H1 (cell line): ENCODE measurements around the gene ENTPD6. TPM values are rescaled to one million over a fixed set of nuclear protein-coding genes. Genes with fewer than 3 reads are reported as not detected.

ENCODE experiments used
- CTCF ChIA-PET: fragments of 300-600 bp; sonication (Branson Sonifier 250); formaldehyde crosslinking; loops from one replicate; lab custom pipeline; 2021; ENCODE audit not compliant: partially characterized antibody; lab: Charles Lee
- POLR2A ChIA-PET: fragments of 300-600 bp; sonication (Branson Sonifier 250); formaldehyde crosslinking; loops from one replicate; lab custom pipeline; 2021; ENCODE audit warnings: inconsistent platforms; ENCODE audit not compliant: partially characterized antibody; lab: Charles Lee
- DNase-seq, 2 experiments: peaks; one replicate each; pipeline versions ENCODE4 v3.0.0 to v3.0.0-alpha.2; 2010 to 2022; ENCODE audit warnings: low spot score in 2 of 2, low read depth in 1 of 2, mixed read lengths in 1 of 2
- FAIRE-seq: peaks from 2 replicates; lab custom pipeline; 2011; peaks lifted over from hg19 to GRCh38; lab: Jason Lieb, UNC
- H2AFZ ChIP-seq: 2 replicates; pipeline ENCODE4 v1.8.1; 2012; ENCODE audit warnings: low read length, inconsistent platforms
- H2AK5ac ChIP-seq: 2 replicates; pipeline ENCODE4 v1.6.1; 2013; ENCODE audit warnings: low read depth, low read length
- H2BK120ac ChIP-seq: replicated peaks from 2 replicates; pipeline ENCODE3; 2013; ENCODE audit warnings: low read depth, low read length, inconsistent platforms
- H2BK12ac ChIP-seq: 2 replicates; pipeline ENCODE4 v1.6.1; 2013; ENCODE audit warnings: low read depth, low read length
- H2BK15ac ChIP-seq: 2 replicates; pipeline ENCODE4 v1.6.1; 2013; ENCODE audit warnings: low read length
- H2BK20ac ChIP-seq: 2 replicates; pipeline ENCODE4 v1.6.1; 2013; ENCODE audit warnings: low read length
- H2BK5ac ChIP-seq: 2 replicates; pipeline ENCODE4 v1.6.1; 2013; ENCODE audit warnings: low read depth, low read length
- H3K14ac ChIP-seq: 2 replicates; pipeline ENCODE4 v1.6.1; 2013; ENCODE audit warnings: inconsistent platforms; ENCODE audit not compliant: insufficient read length
- H3K18ac ChIP-seq: 2 replicates; pipeline ENCODE4 v1.6.1; 2013; ENCODE audit warnings: low read length; ENCODE audit errors: extremely low read depth
- H3K23ac ChIP-seq: 2 replicates; pipeline ENCODE4 v1.6.1; 2013; ENCODE audit warnings: inconsistent platforms; ENCODE audit not compliant: insufficient read length
- H3K23me2 ChIP-seq: 2 replicates; pipeline ENCODE4 v1.6.1; 2013; ENCODE audit warnings: low read depth, low read length
- H3K27ac ChIP-seq: 2 replicates; pipeline ENCODE4 v1.6.1; 2011; ENCODE audit warnings: low read depth, low read length, inconsistent platforms
- H3K27me3 ChIP-seq, 4 experiments: replicated peaks in 1 of 4; 1 replicate in 1 of 4; 2 replicates in 3 of 4; pipeline versions ENCODE4 v1.6.1 to v1.8.1; 2011 to 2013; ENCODE audit warnings: low read length in 3 of 4, mild to moderate bottlenecking in 3 of 4, inconsistent platforms in 2 of 4, mixed read lengths in 2 of 4, moderate library complexity in 1 of 4; ENCODE audit not compliant: control insufficient read depth in 3 of 4, insufficient read depth in 3 of 4; ENCODE audit errors: extremely low read depth in 1 of 4
- H3K36me3 ChIP-seq, 4 experiments: 2 replicates each; pipeline versions ENCODE4 v1.6.1 to v1.8.1; 2011 to 2013; ENCODE audit warnings: mild to moderate bottlenecking in 4 of 4, low read length in 3 of 4, moderate library complexity in 2 of 4, control low read depth in 1 of 4, inconsistent platforms in 1 of 4; ENCODE audit not compliant: insufficient read depth in 4 of 4, control insufficient read depth in 2 of 4
- H3K4ac ChIP-seq: replicated peaks from 2 replicates; pipeline ENCODE3; 2013; ENCODE audit warnings: low read length, low read depth, mixed read lengths, inconsistent platforms; ENCODE audit not compliant: insufficient read length
- H3K4me1 ChIP-seq, 4 experiments: replicated peaks in 1 of 4; 1 replicate in 1 of 4; 2 replicates in 3 of 4; pipeline versions ENCODE4 v1.6.1 to v1.8.1; 2011 to 2013; ENCODE audit warnings: low read length in 3 of 4, inconsistent platforms in 2 of 4, mixed read lengths in 1 of 4; ENCODE audit not compliant: insufficient read depth in 4 of 4, control insufficient read depth in 3 of 4
- H3K4me2 ChIP-seq, 2 experiments: 2 replicates each; pipeline versions ENCODE4 v1.6.1 to v1.8.1; 2011 to 2013; ENCODE audit warnings: low read depth in 2 of 2, low read length in 2 of 2, control low read depth in 1 of 2, inconsistent platforms in 1 of 2, mild to moderate bottlenecking in 1 of 2; ENCODE audit not compliant: insufficient read depth in 1 of 2
- H3K4me3 ChIP-seq, 4 experiments: fragments of 200-600, 300-600 bp in 1 of 4; sonication (generic), shearing (Covaris generic), sonication (Bioruptor Twin) in 1 of 4; 2 replicates each; pipeline versions ENCODE4 v1.5.1 to v1.8.1; 2011 to 2016; ENCODE audit warnings: low read length in 4 of 4, low read depth in 3 of 4, control low read depth in 2 of 4, inconsistent platforms in 2 of 4, mild to moderate bottlenecking in 2 of 4, mixed read lengths in 1 of 4, moderate library complexity in 1 of 4; ENCODE audit not compliant: insufficient read depth in 2 of 4; ENCODE audit errors: extremely low read depth in 1 of 4
- H3K56ac ChIP-seq: replicated peaks from 2 replicates; pipeline ENCODE3; 2013; ENCODE audit warnings: low read depth, mild to moderate bottlenecking, mixed read lengths, low read length, inconsistent platforms; ENCODE audit not compliant: insufficient read length
- H3K79me1 ChIP-seq: 2 replicates; pipeline ENCODE4 v1.6.1; 2013; ENCODE audit warnings: low read depth, low read length, control low read depth
- H3K79me2 ChIP-seq, 2 experiments: 2 replicates each; pipeline versions ENCODE4 v1.6.1 to v1.8.1; 2012 to 2013; ENCODE audit warnings: low read length in 2 of 2, mild to moderate bottlenecking in 2 of 2, inconsistent platforms in 1 of 2; ENCODE audit not compliant: insufficient read depth in 2 of 2, control insufficient read depth in 1 of 2
- H3K9ac ChIP-seq, 4 experiments: replicated peaks in 1 of 4; 1 replicate in 1 of 4; 2 replicates in 3 of 4; pipeline versions ENCODE4 v1.6.1 to v1.8.1; 2011 to 2013; ENCODE audit warnings: low read depth in 3 of 4, low read length in 3 of 4, control low read depth in 2 of 4, mild to moderate bottlenecking in 2 of 4, moderate library complexity in 2 of 4, inconsistent platforms in 1 of 4; ENCODE audit errors: extremely low read depth in 1 of 4
- H3K9me3 ChIP-seq, 2 experiments: 2 replicates each; pipeline versions ENCODE4 v1.6.1 to v1.8.1; 2012 to 2013; ENCODE audit warnings: mild to moderate bottlenecking in 2 of 2, moderate library complexity in 2 of 2, control low read depth in 1 of 2, inconsistent platforms in 1 of 2, low read depth in 1 of 2, low read length in 1 of 2, mixed read lengths in 1 of 2; ENCODE audit not compliant: insufficient read depth in 2 of 2
- H4K20me1 ChIP-seq, 2 experiments: replicated peaks in 1 of 2; 2 replicates each; pipeline versions ENCODE3 to v1.8.1; 2011 to 2013; ENCODE audit warnings: inconsistent platforms in 2 of 2, low read length in 2 of 2, mild to moderate bottlenecking in 1 of 2; ENCODE audit not compliant: insufficient read depth in 2 of 2, control insufficient read depth in 1 of 2
- H4K5ac ChIP-seq: 2 replicates; pipeline ENCODE4 v1.6.1; 2013; ENCODE audit warnings: low read length, low read depth, mixed read lengths, inconsistent platforms; ENCODE audit not compliant: insufficient read length
- H4K8ac ChIP-seq: 2 replicates; pipeline ENCODE4 v1.8.0; 2013; ENCODE audit warnings: mild to moderate bottlenecking, moderate library complexity, low read length, inconsistent platforms; ENCODE audit not compliant: insufficient read depth; ENCODE audit errors: extremely low read depth
- H4K91ac ChIP-seq: replicated peaks from 2 replicates; pipeline ENCODE3; 2013; ENCODE audit warnings: low read length, mixed read lengths, inconsistent platforms; ENCODE audit not compliant: insufficient read length
- BCL11A ChIP-seq, 2 experiments: IDR thresholded peaks; one replicate each; pipeline ENCODE4 v1.6.1; 2011; ENCODE audit warnings: low read depth in 2 of 2, low read length in 2 of 2, mild to moderate bottlenecking in 2 of 2
- CHD1 ChIP-seq: IDR thresholded peaks from 2 replicates; pipeline ENCODE4 v1.6.1; 2012; ENCODE audit warnings: low read depth, low read length, improper control_type of control experiment
- HDAC6 ChIP-seq: IDR thresholded peaks from one replicate; pipeline ENCODE4 v1.7.1; 2012; ENCODE audit warnings: low read depth, mild to moderate bottlenecking, inconsistent platforms, low read length, moderate library complexity
- JUND ChIP-seq: IDR thresholded peaks from 2 replicates; pipeline ENCODE4 v1.6.1; 2011; ENCODE audit warnings: mild to moderate bottlenecking, improper control_type of control experiment, low read length
- POLR2A ChIP-seq, 2 experiments: IDR thresholded peaks; 1 replicate in 1 of 2; 2 replicates in 1 of 2; pipeline ENCODE4 v1.6.1; 2011; ENCODE audit warnings: low read depth in 2 of 2, low read length in 2 of 2, mild to moderate bottlenecking in 2 of 2; ENCODE audit errors: control extremely low read depth in 1 of 2
- POU5F1 ChIP-seq: IDR thresholded peaks from 2 replicates; pipeline ENCODE4 v1.6.1; 2011; ENCODE audit warnings: low read depth, mild to moderate bottlenecking, low read length, moderate library complexity
- RNF2 ChIP-seq: fragments of 200-900, 300-1000 bp; sonication (generic); IDR thresholded peaks from 2 replicates; pipeline ENCODE4 v1.7.1; 2016; ENCODE audit warnings: borderline replicate concordance, low read depth, mild to moderate bottlenecking, antibody characterized with exemption, low read length; ENCODE audit not compliant: poor library complexity, severe bottlenecking; ENCODE audit errors: missing control alignments
- ZNF274 ChIP-seq: IDR thresholded peaks from 2 replicates; pipeline ENCODE4 v1.7.0; 2012; ENCODE audit warnings: low read length, borderline replicate concordance; ENCODE audit errors: extremely low read depth
- WGBS, 2 experiments: shearing (Covaris generic) in 1 of 2; methylation state at CpG; one replicate each; pipeline versions ENCODE4 v1.1.6 to v1.1.7; 2013 to 2015; ENCODE audit warnings: low lambda C conversion rate in 2 of 2, mixed read lengths in 2 of 2, inconsistent platforms in 1 of 2, low coverage in 1 of 2, missing lambda C conversion rate in 1 of 2; ENCODE audit not compliant: insufficient replicate concordance in 2 of 2, insufficient coverage in 1 of 2, insufficient read length in 1 of 2; ENCODE audit errors: extremely low coverage in 1 of 2, missing lambda C conversion rate in 1 of 2; 5-methylcytosine and 5-hydroxymethylcytosine counted together
- polyA plus RNA-seq, 7 experiments: library from polyadenylated mRNA; depleted of rRNA in 3 of 7; stranded (reverse) in 5 of 7; unstranded in 2 of 7; fragments of >200 nt in 5 of 7; fragments of 200-250 nt in 2 of 7; gene quantifications; 1 replicate in 5 of 7; 2 replicates in 1 of 7; 4 replicates in 1 of 7; pipeline versions ENCODE4 v1.2.1 to v1.2.3, GENCODE V29; 2011 to 2013; ENCODE audit warnings: missing spikeins in 2 of 7, mixed read lengths in 2 of 7
- total RNA-seq: library from RNA; stranded (reverse); fragmentation: NEBNext Ultra II Directional; extraction: Animal tissue kit (Norgen Biotek cat#: 25700); gene quantifications from 2 replicates; pipeline ENCODE4 v1.2.1, GENCODE V29; 2021
- TF ChIP-seq, protein P1 (sequence below): IDR thresholded peaks from 2 replicates; pipeline ENCODE4 v1.6.1; 2011; ENCODE audit warnings: low read depth, mild to moderate bottlenecking, low read length; ENCODE audit not compliant: insufficient read depth
- TF ChIP-seq, protein P2 (sequence below): IDR thresholded peaks from 2 replicates; pipeline ENCODE4 v1.6.1; 2012; ENCODE audit warnings: low read length, inconsistent platforms

Gene ENTPD6
- total and polyA plus RNA-seq, 2 of the 8 experiments (the other 6 are each of a cell fraction or from before 2014, with no cell fraction given) = 47.8 to 57.3 TPM

DNA sequence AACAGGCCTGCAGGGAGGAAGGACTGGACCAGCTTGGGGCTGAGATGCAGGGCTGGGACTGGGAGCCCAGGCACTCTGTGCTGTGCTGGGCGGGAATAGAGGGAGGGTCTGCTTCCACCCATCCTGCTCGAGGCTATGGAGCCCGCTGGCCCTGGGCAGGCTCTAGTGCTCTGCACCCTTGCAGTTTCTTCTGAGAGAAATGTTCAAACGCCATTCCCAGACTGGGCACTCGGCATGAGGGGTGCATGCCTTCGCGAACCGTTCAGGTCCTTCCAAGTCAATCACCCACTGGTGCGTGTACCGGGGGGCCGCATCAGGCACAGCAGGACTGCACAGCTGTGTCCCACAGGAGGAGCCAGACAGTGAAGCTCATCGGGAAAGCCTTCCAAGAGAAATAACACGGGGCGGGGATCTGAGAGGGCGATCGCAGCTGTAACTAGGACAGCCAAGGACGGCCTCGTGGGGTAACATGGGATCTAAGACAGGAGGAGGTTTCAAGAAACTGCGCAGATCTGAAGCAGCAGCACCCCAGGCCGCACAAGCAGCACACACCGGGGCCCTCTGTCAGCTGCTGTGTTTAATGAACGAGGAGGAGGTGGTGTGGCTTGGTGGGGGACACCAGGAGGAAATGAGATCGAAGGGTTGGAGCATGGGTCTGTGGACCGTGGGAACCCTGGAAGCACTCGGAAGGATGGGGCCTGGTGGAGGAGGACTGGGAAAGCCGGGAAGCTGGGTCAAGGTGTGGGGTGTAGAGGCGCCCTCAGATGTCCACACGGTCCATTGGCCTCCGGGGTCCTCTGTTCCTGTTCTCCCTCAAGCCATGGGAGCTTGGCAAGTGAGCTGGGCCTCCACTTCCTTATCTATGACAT lies 26.3 kb downstream of the ENTPD6 start:
- peaks cover 0 to 5% (median 2%) of the 10 kb centered on the region in 4 experiments; a peak in 2 of 7 replicates for H3K4me1 ChIP-seq
- no peaks in the 10 kb centered on the region for H3K79me1 ChIP-seq
- DNase-seq = no peak
- no peak overlapping the region for H4K5ac ChIP-seq
- H3K4me3 ChIP-seq = no peak overlapping the region
- H2BK15ac ChIP-seq = no peak overlapping the region
- H2BK12ac ChIP-seq = no peak overlapping the region
- no peak overlapping the region for H3K4ac ChIP-seq
- CTCF ChIA-PET = interaction anchor here (0.6 to 2.9 kb wide), 10 partner anchors 9 to 226 kb away, joined by 3 to 7 read pairs (median 4); no protein-coding TSS in a partner anchor
- no peak overlapping the region for H3K18ac ChIP-seq
- H2BK20ac ChIP-seq = no peak overlapping the region
- no peak overlapping the region for H3K56ac ChIP-seq
- H2BK120ac ChIP-seq = no peak overlapping the region
- H3K36me3 ChIP-seq = no peaks in the 10 kb centered on the region; a peak in 1 of 8 replicates
- H2AFZ ChIP-seq = no peak overlapping the region
- peaks cover 2 to 7% of the 10 kb centered on the region in 2 experiments for H4K20me1 ChIP-seq
- H3K14ac ChIP-seq = no peak overlapping the region
- no peak overlapping the region for H3K27ac ChIP-seq
- H3K9me3 ChIP-seq = no peaks in the 10 kb centered on the region
- H3K9ac ChIP-seq = no peak overlapping the region
- 94% methylated on average over 29 of the region's 29 CpGs; no CpG with 5 or more reads in 1 of the 2 experiments for WGBS, 2 experiments
- H3K23me2 ChIP-seq = no peaks in the 10 kb centered on the region
- H4K8ac ChIP-seq = no peak overlapping the region
- no peaks in the 10 kb centered on the region for H3K79me2 ChIP-seq
- no peaks in the 10 kb centered on the region for H3K27me3 ChIP-seq
- POLR2A ChIA-PET = no interaction called here
- no peak overlapping the region for H3K4me2 ChIP-seq
- H3K23ac ChIP-seq = no peak overlapping the region
- no peak overlapping the region for H4K91ac ChIP-seq
- FAIRE-seq = no peak
- H2BK5ac ChIP-seq = no peak overlapping the region
- no peak overlapping the region for H2AK5ac ChIP-seq
- TF ChIP-seq ZNF274 (no peak), HDAC6 (no peak), JUND (no peak), BCL11A (IDR thresholded peaks at IDR 0.05; ENCODE audit: low read depth in 2 of 2, low read length in 2 of 2) (no peak), CHD1 (no peak), RNF2 (no peak), POU5F1 (no peak), POLR2A (IDR thresholded peaks at IDR 0.05; ENCODE audit: control extremely low read depth in 1 of 2, low read depth in 2 of 2, low read length in 2 of 2) (no peak)
- TF ChIP-seq, protein P1, sequence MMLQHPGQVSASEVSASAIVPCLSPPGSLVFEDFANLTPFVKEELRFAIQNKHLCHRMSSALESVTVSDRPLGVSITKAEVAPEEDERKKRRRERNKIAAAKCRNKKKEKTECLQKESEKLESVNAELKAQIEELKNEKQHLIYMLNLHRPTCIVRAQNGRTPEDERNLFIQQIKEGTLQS = no peak
- TF ChIP-seq, protein P2, sequence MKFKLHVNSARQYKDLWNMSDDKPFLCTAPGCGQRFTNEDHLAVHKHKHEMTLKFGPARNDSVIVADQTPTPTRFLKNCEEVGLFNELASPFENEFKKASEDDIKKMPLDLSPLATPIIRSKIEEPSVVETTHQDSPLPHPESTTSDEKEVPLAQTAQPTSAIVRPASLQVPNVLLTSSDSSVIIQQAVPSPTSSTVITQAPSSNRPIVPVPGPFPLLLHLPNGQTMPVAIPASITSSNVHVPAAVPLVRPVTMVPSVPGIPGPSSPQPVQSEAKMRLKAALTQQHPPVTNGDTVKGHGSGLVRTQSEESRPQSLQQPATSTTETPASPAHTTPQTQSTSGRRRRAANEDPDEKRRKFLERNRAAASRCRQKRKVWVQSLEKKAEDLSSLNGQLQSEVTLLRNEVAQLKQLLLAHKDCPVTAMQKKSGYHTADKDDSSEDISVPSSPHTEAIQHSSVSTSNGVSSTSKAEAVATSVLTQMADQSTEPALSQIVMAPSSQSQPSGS = no peak
